ENCODE measurements around the gene CELF1. TPM values are rescaled to one million over a fixed set of nuclear protein-coding genes. Genes with fewer than 3 reads are reported as not detected.
A peak's percentile ranks its signal among the peaks of the same experiment; 100 is the strongest.

CELF1 gene
- total RNA-seq, 3 donors from 2014 or later (not counting 1 experiment from before 2014, with no cell fraction given), result 128 to 168 (median 162) TPM

- Mint-ChIP-seq H3K9me3 (no peaks in the 10 kb centered on the region), H3K27ac (no peak overlapping the region), H3K27me3 (ENCODE audit: low read depth in 2 of 2) (peaks cover 0 to 5% of the 10 kb centered on the region in 2 donors), H3K36me3 (no peaks in the 10 kb centered on the region), H3K4me1 (no peaks in the 10 kb centered on the region), H3K4me3 (no peak overlapping the region)
- H3K9me3 ChIP-seq (ENCODE audit: control insufficient read depth, insufficient read depth, low read length), result no peaks in the 10 kb centered on the region
- intact Hi-C loops (cut with micrococcal nuclease), result no loop called here
- H3K36me3 ChIP-seq (ENCODE audit: control insufficient read depth, insufficient read depth, low read length), result peaks cover 21% of the 10 kb centered on the region
- H3K27ac ChIP-seq (ENCODE audit: low read length), result no peak overlapping the region
- no peaks in the 10 kb centered on the region for H3K27me3 ChIP-seq (ENCODE audit: control insufficient read depth, insufficient read depth, low read length)
- 45% methylated on average over 14 of the region's 14 CpGs for WGBS (ENCODE audit: insufficient coverage)
- no peak for TF ChIP-seq CTCF (IDR thresholded peaks at IDR 0.05)
- H3K4me1 ChIP-seq (ENCODE audit: control insufficient read depth, insufficient read depth, low read length), result peaks cover 8% of the 10 kb centered on the region
- ATAC-seq (peak in 1 of 3 donors; percentile 30), DNase-seq (no peak)
- no peak overlapping the region for H3K4me3 ChIP-seq (ENCODE audit: low read length)
Measured at GRCh38 chr11:47587723-47588326, 34.9 kb upstream of the CELF1 start.

- WGBS (ENCODE audit: insufficient coverage), result 80% methylated on average over 5 of the region's 6 CpGs
- no peak for ATAC-seq
- Histone ChIP-seq H3K27ac (ENCODE audit: low read length) (no peak overlapping the region), H3K4me3 (ENCODE audit: low read length) (no peak overlapping the region), H3K9me3 (ENCODE audit: control insufficient read depth, insufficient read depth, low read length) (no peaks in the 10 kb centered on the region), H3K4me1 (ENCODE audit: control insufficient read depth, insufficient read depth, low read length) (peaks cover 8% of the 10 kb centered on the region), H3K36me3 (ENCODE audit: control insufficient read depth, insufficient read depth, low read length) (peaks cover 27% of the 10 kb centered on the region), H3K27me3 (ENCODE audit: control insufficient read depth, insufficient read depth, low read length) (no peaks in the 10 kb centered on the region)
- no peak for DNase-seq
- Mint-ChIP-seq H3K4me1 (peaks cover 0 to 2% of the 10 kb centered on the region in 2 donors), H3K9me3 (no peaks in the 10 kb centered on the region), H3K36me3 (no peaks in the 10 kb centered on the region), H3K4me3 (no peak overlapping the region), H3K27me3 (ENCODE audit: low read depth in 2 of 2) (peaks cover 0 to 2% of the 10 kb centered on the region in 2 donors), H3K27ac (no peak overlapping the region)
- TF ChIP-seq CTCF (IDR thresholded peaks at IDR 0.05), result no peak
- intact Hi-C loops (cut with micrococcal nuclease), result no loop called here
Measured at GRCh38 chr11:47587039-47587716, 34.2 kb upstream of the CELF1 start.

GRCh38 chr11:47586098-47586855 lies 33.3 kb upstream of the CELF1 start, which contains the start of gene FAM180B:
Gene FAM180B (plus strand): TSS chr11:47586678. CDS start chr11:47586769, 91 bp downstream.
- peaks cover 36% of the 10 kb centered on the region for H3K36me3 ChIP-seq (ENCODE audit: control insufficient read depth, insufficient read depth, low read length)
- no peaks in the 10 kb centered on the region for H3K36me3 Mint-ChIP-seq
- WGBS (ENCODE audit: insufficient coverage), result 85% methylated on average over 12 of the region's 12 CpGs
- no peaks in the 10 kb centered on the region for H3K27me3 ChIP-seq (ENCODE audit: control insufficient read depth, insufficient read depth, low read length)
- no peak within 1 kb of the TSS for H3K27ac ChIP-seq (ENCODE audit: low read length)
- no peak for TF ChIP-seq CTCF (IDR thresholded peaks at IDR 0.05)
- H3K4me3 ChIP-seq (ENCODE audit: low read length), result no peak within 1 kb of the TSS
- peaks cover 5% of the 10 kb centered on the region for H3K4me1 ChIP-seq (ENCODE audit: control insufficient read depth, insufficient read depth, low read length)
- no peak for DNase-seq
- no peaks in the 10 kb centered on the region for H3K9me3 Mint-ChIP-seq
- H3K27me3 Mint-ChIP-seq (ENCODE audit: low read depth in 2 of 2), result no peaks in the 10 kb centered on the region
- H3K4me1 Mint-ChIP-seq, result peaks cover 0 to 7% of the 10 kb centered on the region in 2 donors
- intact Hi-C loops (cut with micrococcal nuclease), result no loop called here
- no peak for ATAC-seq
- no peak within 1 kb of the TSS for H3K4me3 Mint-ChIP-seq
- H3K27ac Mint-ChIP-seq, result no peak within 1 kb of the TSS
- no peaks in the 10 kb centered on the region for H3K9me3 ChIP-seq (ENCODE audit: control insufficient read depth, insufficient read depth, low read length)
